ENCODE data around the gene PHF21B. TPM values are rescaled to one million over a fixed set of nuclear protein-coding genes. Genes with fewer than 3 reads are reported as not detected.

PHF21B gene
- total and polyA plus RNA-seq, 3 donors from 2014 or later, result 8.5 to 37.9 (median 19.0) TPM

DNA sequence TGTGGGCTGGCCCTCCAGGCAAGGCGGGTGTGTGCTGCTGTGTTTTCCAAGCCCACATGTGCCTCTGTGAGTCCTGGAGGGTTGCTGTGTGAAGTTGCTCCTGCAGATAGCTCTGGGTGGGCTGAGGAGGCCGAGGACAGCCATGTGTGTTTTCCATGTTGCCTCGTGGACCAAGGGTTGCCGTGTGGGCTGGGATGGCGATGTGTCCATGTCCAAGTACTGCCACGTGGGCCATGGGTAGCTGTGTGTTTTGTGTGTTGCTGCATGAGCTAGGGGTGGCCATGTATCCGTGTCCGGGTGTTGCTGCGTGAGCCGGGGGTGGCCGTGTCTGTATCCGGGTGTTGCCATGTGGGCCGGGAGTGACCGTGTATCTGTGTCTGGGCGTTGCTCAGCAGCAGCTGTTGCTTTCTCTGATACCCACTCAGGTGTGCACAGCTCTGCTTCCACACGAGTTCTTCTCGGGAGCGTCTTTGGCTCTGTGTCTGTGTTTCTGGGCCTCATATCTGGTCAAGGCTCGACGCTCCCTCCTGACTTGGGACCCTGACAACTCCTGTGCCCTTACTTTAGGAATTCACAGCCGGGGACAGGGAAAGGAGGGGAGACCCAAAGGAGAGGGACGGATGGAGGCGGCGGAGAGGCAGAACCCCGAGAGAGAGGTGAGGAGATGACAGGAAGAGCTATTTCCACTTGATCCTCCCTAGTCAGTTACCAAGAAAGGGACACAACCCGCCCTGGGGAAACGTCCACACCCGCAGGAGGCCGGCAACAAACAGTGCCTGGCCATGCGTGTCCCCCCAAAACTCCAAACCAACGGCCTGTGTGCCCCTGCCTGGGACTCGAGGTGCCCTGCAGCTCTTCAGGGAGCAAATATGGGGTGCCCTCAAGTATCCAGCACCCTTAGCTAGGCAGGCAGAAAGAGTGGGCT is 83.1 kb downstream of the PHF21B start:
- Histone ChIP-seq H3K4me1 (peaks cover 8% of the 10 kb centered on the region), H3K27me3 (no peaks in the 10 kb centered on the region), H3K27ac (no peak overlapping the region), H3K4me3 (no peak overlapping the region), H3K9me3 (no peaks in the 10 kb centered on the region), H3K36me3 (ENCODE audit: low read depth, missing control alignments) (no peaks in the 10 kb centered on the region)
- no peak for TF ChIP-seq POLR2A (IDR thresholded peaks at IDR 0.05)
- TF ChIP-seq, protein P1, sequence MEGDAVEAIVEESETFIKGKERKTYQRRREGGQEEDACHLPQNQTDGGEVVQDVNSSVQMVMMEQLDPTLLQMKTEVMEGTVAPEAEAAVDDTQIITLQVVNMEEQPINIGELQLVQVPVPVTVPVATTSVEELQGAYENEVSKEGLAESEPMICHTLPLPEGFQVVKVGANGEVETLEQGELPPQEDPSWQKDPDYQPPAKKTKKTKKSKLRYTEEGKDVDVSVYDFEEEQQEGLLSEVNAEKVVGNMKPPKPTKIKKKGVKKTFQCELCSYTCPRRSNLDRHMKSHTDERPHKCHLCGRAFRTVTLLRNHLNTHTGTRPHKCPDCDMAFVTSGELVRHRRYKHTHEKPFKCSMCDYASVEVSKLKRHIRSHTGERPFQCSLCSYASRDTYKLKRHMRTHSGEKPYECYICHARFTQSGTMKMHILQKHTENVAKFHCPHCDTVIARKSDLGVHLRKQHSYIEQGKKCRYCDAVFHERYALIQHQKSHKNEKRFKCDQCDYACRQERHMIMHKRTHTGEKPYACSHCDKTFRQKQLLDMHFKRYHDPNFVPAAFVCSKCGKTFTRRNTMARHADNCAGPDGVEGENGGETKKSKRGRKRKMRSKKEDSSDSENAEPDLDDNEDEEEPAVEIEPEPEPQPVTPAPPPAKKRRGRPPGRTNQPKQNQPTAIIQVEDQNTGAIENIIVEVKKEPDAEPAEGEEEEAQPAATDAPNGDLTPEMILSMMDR (IDR thresholded peaks at IDR 0.05), result no peak
- WGBS, 2 donors, result 94 to 97% methylated on average over 18 to 31 of the region's 32 CpGs
- intact Hi-C loops (cut with DNase I; ENCODE audit: low total_unique reads), result no loop called here
- no peak for DNase-seq

DNA sequence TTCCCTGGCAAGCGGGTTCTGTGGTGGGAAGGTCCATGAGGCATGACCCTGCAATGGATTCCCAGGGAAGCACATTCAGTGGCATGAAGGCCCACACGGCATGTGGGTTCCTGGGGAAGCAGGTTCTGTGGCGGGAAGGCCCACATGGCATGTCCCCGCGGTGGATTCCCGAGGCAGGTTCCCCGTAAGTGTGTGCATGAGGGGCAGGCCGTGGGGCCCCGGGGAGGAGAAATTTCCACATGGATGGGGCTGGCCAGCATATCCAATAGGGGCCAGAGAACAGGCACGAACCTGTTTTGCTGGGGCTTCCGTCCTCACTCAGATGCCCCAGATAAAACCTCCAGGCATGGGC is 83.7 kb downstream of the PHF21B start:
- Histone ChIP-seq H3K4me1 (peaks cover 8% of the 10 kb centered on the region), H3K36me3 (ENCODE audit: low read depth, missing control alignments) (no peaks in the 10 kb centered on the region), H3K27ac (no peak overlapping the region), H3K4me3 (no peak overlapping the region), H3K27me3 (no peaks in the 10 kb centered on the region), H3K9me3 (no peaks in the 10 kb centered on the region)
- 96 to 100% methylated on average over 6 to 11 of the region's 11 CpGs for WGBS, 2 donors
- intact Hi-C loops (cut with DNase I; ENCODE audit: low total_unique reads), result no loop called here
- no peak for TF ChIP-seq POLR2A (IDR thresholded peaks at IDR 0.05)
- TF ChIP-seq, protein P1 (IDR thresholded peaks at IDR 0.05), result no peak
- no peak for DNase-seq

- DNase-seq, result no peak
- Histone ChIP-seq H3K36me3 (ENCODE audit: low read depth, missing control alignments) (no peaks in the 10 kb centered on the region), H3K27me3 (no peaks in the 10 kb centered on the region), H3K9me3 (no peaks in the 10 kb centered on the region), H3K4me1 (peaks cover 3% of the 10 kb centered on the region), H3K4me3 (no peak overlapping the region), H3K27ac (no peak overlapping the region)
- 94 to 95% methylated on average over 7 to 12 of the region's 15 CpGs for WGBS, 2 donors
- intact Hi-C loops (cut with DNase I; ENCODE audit: low total_unique reads), result no loop called here
- TF ChIP-seq, protein P1 (IDR thresholded peaks at IDR 0.05), result no peak
- no peak for TF ChIP-seq POLR2A (IDR thresholded peaks at IDR 0.05)
These were observed 84.2 kb downstream of the PHF21B start for GRCh38 chr22:44925465-44926123.

DNA sequence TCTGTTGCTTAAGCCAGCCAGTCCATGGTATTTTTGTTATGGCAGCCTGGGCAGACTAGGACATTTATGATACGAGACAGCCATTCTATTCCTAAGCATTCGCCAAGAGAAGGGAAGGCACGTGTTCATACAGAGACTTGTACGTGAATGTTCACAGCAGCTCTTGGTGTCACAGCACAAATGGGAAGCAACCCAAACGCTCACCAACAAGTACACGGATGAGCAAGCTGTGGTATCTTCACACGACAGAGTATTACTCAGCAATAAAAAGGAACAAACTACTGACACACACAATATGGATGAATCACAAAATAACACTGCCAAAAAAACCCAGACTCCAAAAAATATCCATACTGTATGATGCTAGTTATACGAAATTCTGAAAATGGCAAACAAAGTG is 85.1 kb downstream of the PHF21B start:
- H3K36me3 ChIP-seq (ENCODE audit: low read depth, missing control alignments), result no peaks in the 10 kb centered on the region
- no peak for DNase-seq
- WGBS, 2 donors, result 95% methylated on average over 8 of the region's 8 CpGs
- no peaks in the 10 kb centered on the region for H3K4me1 ChIP-seq
- no peaks in the 10 kb centered on the region for H3K9me3 ChIP-seq
- no peaks in the 10 kb centered on the region for H3K27me3 ChIP-seq
- intact Hi-C loops (cut with DNase I; ENCODE audit: low total_unique reads), result no loop called here
- no peak overlapping the region for H3K27ac ChIP-seq
- no peak for TF ChIP-seq POLR2A (IDR thresholded peaks at IDR 0.05)
- TF ChIP-seq, protein P1 (IDR thresholded peaks at IDR 0.05), result no peak
- no peak overlapping the region for H3K4me3 ChIP-seq
